ENCODE measurements around the gene IPO8. TPM values are rescaled to one million over a fixed set of nuclear protein-coding genes. Genes with fewer than 3 reads are reported as not detected.
"Not testable (repeated sequence)": the region's sequence is repeated elsewhere in the genome, so short reads cannot be mapped to it uniquely, and the experiment has no call there.

IPO8 gene
- total RNA-seq, 2 experiments from 2014 or later: 17.2 to 17.5 TPM

DNA sequence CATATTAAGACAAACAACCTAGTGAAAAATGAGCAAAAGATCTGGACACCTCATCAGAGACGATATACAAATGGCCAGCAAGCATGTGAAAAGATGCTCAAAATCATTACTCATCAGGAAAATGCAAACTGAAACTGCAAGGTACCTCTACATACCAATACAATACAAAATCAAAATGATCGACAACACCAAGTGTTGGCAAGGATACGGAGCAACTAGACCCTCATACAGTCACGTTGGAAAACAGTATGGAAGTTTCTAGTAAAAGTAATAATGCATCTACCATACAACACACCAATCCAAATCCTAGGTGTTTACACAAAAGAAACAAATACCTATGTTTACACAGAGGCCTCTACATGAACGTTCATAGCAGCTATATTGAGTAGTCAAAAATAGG lies 99.9 kb downstream of the IPO8 start:
- ChIA-PET POLR2A (no interaction called here), CTCF (no interaction called here)
- TF ChIP-seq, protein P1, sequence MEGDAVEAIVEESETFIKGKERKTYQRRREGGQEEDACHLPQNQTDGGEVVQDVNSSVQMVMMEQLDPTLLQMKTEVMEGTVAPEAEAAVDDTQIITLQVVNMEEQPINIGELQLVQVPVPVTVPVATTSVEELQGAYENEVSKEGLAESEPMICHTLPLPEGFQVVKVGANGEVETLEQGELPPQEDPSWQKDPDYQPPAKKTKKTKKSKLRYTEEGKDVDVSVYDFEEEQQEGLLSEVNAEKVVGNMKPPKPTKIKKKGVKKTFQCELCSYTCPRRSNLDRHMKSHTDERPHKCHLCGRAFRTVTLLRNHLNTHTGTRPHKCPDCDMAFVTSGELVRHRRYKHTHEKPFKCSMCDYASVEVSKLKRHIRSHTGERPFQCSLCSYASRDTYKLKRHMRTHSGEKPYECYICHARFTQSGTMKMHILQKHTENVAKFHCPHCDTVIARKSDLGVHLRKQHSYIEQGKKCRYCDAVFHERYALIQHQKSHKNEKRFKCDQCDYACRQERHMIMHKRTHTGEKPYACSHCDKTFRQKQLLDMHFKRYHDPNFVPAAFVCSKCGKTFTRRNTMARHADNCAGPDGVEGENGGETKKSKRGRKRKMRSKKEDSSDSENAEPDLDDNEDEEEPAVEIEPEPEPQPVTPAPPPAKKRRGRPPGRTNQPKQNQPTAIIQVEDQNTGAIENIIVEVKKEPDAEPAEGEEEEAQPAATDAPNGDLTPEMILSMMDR (IDR thresholded peaks at IDR 0.05): no peak

DNA sequence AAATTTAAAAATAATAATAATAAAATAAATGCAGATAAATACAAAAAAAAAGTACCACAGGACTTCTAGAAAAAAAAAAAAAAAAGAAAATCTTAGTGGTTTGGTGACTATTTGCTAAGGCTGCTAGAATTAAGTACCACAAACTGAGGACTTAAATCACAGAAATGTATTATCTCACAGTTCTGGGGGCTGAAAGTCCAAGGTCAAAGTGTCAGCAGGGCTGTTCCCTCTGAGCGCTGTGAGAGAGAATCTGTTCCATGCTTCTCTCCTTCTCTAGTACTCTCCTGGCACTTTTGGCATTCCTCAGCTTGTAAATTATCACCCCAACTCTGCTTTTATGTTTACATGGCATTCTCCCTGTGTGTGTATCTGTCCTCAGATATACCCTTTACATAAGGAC lies 101.2 kb downstream of the IPO8 start:
- H3K36me3 Mint-ChIP-seq (ENCODE audit: low read depth): no peaks in the 10 kb centered on the region
- DNase-seq (no peak), ATAC-seq (ENCODE audit: poor library complexity) (no peak)
- H3K4me3 Mint-ChIP-seq: no peak overlapping the region
- intact Hi-C loops (cut with DNase I, micrococcal nuclease): no loop called here
- H3K4me1 Mint-ChIP-seq (ENCODE audit: low read depth): no peaks in the 10 kb centered on the region
- CTCF ChIA-PET: no interaction called here
- H3K9me3 Mint-ChIP-seq: peaks cover 2% of the 10 kb centered on the region
- H3K27me3 ChIP-seq (ENCODE audit: control insufficient read depth in 1 of 2, insufficient read depth in 2 of 2, low read length in 2 of 2): no peaks in the 10 kb centered on the region
- no peaks in the 10 kb centered on the region for H3K27me3 Mint-ChIP-seq
- H3K4me1 ChIP-seq (ENCODE audit: insufficient read depth, low read length): no peaks in the 10 kb centered on the region
- H3K27ac ChIP-seq (ENCODE audit: low read depth in 1 of 2, low read length in 2 of 2): no peak overlapping the region
- POLR2A ChIA-PET: no interaction called here
- no peaks in the 10 kb centered on the region for H3K36me3 ChIP-seq (ENCODE audit: insufficient read depth, low read length)
- H3K4me3 ChIP-seq (ENCODE audit: low read length): no peak overlapping the region
- H3K27ac Mint-ChIP-seq: no peak overlapping the region
- no peaks in the 10 kb centered on the region for H3K9me3 ChIP-seq (ENCODE audit: control insufficient read depth in 1 of 2, insufficient read depth in 1 of 2, low read length in 2 of 2)
- TF ChIP-seq, protein P1 (IDR thresholded peaks at IDR 0.05): no peak

More for the DNA sequence above, 99.9 kb downstream of the IPO8 start:
- no peaks in the 10 kb centered on the region for H3K4me1 ChIP-seq (ENCODE audit: insufficient read depth, low read length)
- H3K9me3 Mint-ChIP-seq: peaks cover 2% of the 10 kb centered on the region
- H3K36me3 ChIP-seq (ENCODE audit: insufficient read depth, low read length): no peaks in the 10 kb centered on the region
- H3K4me3 ChIP-seq (ENCODE audit: low read length): no peak overlapping the region
- no peaks in the 10 kb centered on the region for H3K27me3 ChIP-seq (ENCODE audit: control insufficient read depth in 1 of 2, insufficient read depth in 2 of 2, low read length in 2 of 2)
- no peaks in the 10 kb centered on the region for H3K27me3 Mint-ChIP-seq
- no peaks in the 10 kb centered on the region for H3K9me3 ChIP-seq (ENCODE audit: control insufficient read depth in 1 of 2, insufficient read depth in 1 of 2, low read length in 2 of 2)
- H3K4me3 Mint-ChIP-seq: no peak overlapping the region
- H3K4me1 Mint-ChIP-seq (ENCODE audit: low read depth): no peaks in the 10 kb centered on the region
- peaks cover 4% of the 10 kb centered on the region for H3K36me3 Mint-ChIP-seq (ENCODE audit: low read depth)
- intact Hi-C loops (cut with DNase I, micrococcal nuclease): no loop called here
- no peak for ATAC-seq (ENCODE audit: poor library complexity)
- H3K27ac ChIP-seq (ENCODE audit: low read depth in 1 of 2, low read length in 2 of 2): no peak overlapping the region
- no peak overlapping the region for H3K27ac Mint-ChIP-seq
- DNase-seq: no peak

- DNase-seq; H3K9me3 ChIP-seq (ENCODE audit: control insufficient read depth in 1 of 2, insufficient read depth in 1 of 2, low read length in 2 of 2); H3K36me3 Mint-ChIP-seq (ENCODE audit: low read depth); H3K4me3 Mint-ChIP-seq; CTCF ChIA-PET; intact Hi-C loops (cut with DNase I, micrococcal nuclease); H3K27me3 ChIP-seq (ENCODE audit: control insufficient read depth in 1 of 2, insufficient read depth in 2 of 2, low read length in 2 of 2); H3K36me3 ChIP-seq (ENCODE audit: insufficient read depth, low read length); H3K4me3 ChIP-seq (ENCODE audit: low read length); H3K4me1 Mint-ChIP-seq (ENCODE audit: low read depth); H3K9me3 Mint-ChIP-seq; ATAC-seq (ENCODE audit: poor library complexity); H3K4me1 ChIP-seq (ENCODE audit: insufficient read depth, low read length); H3K27me3 Mint-ChIP-seq; H3K27ac Mint-ChIP-seq; H3K27ac ChIP-seq (ENCODE audit: low read depth in 1 of 2, low read length in 2 of 2); POLR2A ChIA-PET: not testable (repeated sequence)
Measured at GRCh38 chr12:30588572-30588971, 107.1 kb downstream of the IPO8 start.

DNA sequence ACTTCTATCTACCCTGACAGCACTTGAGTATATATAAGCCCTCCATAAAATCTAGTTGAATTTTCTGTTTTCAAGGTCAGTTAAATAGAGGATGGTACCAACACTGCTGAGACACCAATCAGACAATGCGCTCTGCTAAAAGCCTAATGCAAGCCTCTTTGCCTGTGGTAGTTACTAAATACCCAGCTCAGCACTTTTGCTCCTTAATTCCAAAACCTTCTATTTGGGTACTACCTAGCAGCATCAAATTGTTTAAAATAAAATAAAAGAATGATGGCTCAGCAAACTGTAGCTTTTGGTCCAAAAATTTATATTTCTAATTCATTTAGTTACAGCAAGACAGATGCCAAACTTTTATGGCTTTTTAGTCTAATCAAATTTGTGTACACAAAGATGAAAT lies 107.9 kb downstream of the IPO8 start:
- Histone ChIP-seq H3K4me3 (ENCODE audit: low read length) (no peak overlapping the region), H3K4me1 (ENCODE audit: insufficient read depth, low read length) (no peaks in the 10 kb centered on the region), H3K36me3 (ENCODE audit: insufficient read depth, low read length) (no peaks in the 10 kb centered on the region), H3K9me3 (ENCODE audit: control insufficient read depth in 1 of 2, insufficient read depth in 1 of 2, low read length in 2 of 2) (peaks cover 0 to 5% of the 10 kb centered on the region in 2 experiments), H3K27ac (ENCODE audit: low read depth in 1 of 2, low read length in 2 of 2) (no peak overlapping the region), H3K27me3 (ENCODE audit: control insufficient read depth in 1 of 2, insufficient read depth in 2 of 2, low read length in 2 of 2) (no peaks in the 10 kb centered on the region)
- TF ChIP-seq, protein P1 (IDR thresholded peaks at IDR 0.05): no peak
- ChIA-PET CTCF (no interaction called here), POLR2A (no interaction called here)
- intact Hi-C loops (cut with DNase I, micrococcal nuclease): no loop called here
- Mint-ChIP-seq H3K4me3 (no peak overlapping the region), H3K27me3 (no peaks in the 10 kb centered on the region), H3K36me3 (ENCODE audit: low read depth) (no peaks in the 10 kb centered on the region), H3K4me1 (ENCODE audit: low read depth) (no peaks in the 10 kb centered on the region), H3K27ac (no peak overlapping the region), H3K9me3 (peaks cover 2% of the 10 kb centered on the region)
- ATAC-seq (ENCODE audit: poor library complexity): no peak
- DNase-seq: no peak

All from CD4-positive, alpha-beta T cell (primary cell).